GM11168 (cell line): ENCODE results near the gene FAM110A.
"Not testable (repeated sequence)": the region's sequence is repeated elsewhere in the genome, so short reads cannot be mapped to it uniquely, and the experiment has no call there.

Experiments
- in situ Hi-C: fragments of 300-500 bp; cut with MboI; formaldehyde crosslinking; loops from one replicate; pipeline ENCODE4 v1.12.0; 2022; ENCODE audit warnings: low sequenced_read_pairs; ENCODE audit not compliant: unreplicated experiment

FAM110A gene

DNA sequence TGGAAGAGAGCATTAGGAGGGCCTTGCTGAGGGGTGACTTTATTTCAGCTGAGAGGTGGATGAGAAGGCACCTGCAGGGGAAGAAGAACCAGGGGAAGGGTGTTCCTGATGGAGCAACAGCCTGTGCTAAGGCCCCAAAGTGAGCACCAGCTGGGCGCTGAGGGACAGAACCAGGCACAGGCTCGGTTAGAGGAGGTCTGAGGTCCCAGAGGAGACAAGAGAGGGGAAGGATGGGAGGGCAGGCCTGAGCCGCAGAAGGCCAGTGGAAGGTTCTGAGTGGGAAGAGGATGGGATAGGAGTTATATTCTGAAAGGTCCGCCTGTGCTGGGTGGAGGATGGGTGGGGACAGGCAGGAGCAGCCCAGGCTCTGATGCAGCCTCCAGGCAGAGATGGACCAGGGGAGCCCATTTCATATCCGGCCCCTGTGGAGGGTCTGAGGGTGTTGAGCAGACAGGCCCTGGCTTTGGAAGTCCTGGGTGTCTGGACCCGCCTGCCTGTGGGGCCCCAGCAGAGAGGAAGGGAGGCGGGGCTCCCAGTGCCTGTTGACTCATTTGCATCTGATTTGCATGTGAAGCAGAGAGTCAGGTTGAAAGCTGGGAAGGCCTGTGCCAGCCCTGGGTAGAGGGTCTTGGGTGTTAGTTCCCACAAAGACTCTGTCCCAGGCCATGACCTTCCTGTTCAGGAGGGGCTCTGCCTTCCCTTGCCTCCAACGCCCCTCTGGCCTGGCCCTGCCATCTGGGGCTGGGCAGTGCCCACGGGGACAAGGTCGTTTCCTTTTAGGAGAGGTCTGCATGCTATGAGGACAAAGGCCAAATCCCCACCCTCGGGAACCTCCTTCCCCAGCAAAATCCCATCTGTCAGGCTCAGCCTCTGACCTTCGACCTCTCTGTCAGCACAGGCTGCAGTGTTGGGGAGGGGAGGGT, 10.6 kb upstream of the FAM110A start:
- in situ Hi-C loops: no loop called here

DNA sequence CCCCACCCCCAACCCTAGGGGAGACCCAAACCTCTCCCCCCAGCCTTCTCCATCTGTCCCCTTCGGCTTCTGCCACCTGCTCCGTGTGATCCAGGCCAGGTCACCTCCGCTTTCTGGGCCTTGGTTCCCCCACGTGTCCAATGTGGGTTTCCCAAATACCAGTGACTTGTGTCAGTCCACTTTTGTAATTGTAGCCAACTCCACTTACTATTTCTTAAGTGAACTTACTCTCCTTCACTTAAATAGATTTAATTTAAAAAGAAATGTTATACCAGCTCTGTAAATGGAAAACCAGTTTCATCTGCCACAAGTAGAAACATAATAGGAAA, 10.0 kb upstream of the FAM110A start:
- in situ Hi-C loops: no loop called here

DNA sequence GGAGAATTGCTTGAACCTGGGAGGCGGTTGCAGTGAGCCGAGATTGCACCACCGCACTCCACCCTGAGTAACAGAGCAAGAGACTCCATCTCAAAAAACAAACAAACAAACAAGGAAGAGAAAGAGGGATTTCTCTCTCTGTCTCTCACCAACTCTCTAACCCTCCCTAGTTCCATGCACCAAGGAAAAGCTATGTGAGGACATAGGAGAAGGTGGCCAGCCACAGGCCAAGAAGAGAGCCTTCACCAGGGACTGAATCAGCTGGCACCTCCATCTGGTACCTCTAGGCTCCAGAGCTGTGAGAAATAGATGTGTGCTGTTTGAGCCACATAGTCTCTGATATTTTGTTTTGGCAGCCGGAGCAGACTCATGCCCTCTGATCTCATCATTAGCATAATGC, 9.0 kb upstream of the FAM110A start:
- in situ Hi-C loops: no loop called here

DNA sequence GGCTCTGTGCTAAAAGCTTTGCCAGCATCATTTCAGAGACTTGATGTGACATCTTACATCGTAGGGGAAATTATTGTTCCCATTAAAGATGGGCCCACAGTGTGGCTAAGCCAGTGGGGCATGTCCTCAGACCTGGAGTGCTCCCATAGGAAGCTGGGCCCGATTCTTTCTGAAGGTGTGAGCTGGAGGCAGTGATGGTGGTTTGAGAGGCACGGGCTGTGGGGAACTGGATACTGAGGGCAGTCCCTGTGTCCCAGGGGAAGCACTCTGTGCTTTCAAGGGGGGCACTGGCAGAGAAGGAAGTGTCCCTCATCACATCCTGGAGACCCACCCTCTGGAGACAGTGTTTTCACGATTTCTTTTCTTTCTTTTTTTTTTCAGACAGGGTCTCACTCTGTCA, 8.6 kb upstream of the FAM110A start:
- in situ Hi-C loops: no loop called here

DNA sequence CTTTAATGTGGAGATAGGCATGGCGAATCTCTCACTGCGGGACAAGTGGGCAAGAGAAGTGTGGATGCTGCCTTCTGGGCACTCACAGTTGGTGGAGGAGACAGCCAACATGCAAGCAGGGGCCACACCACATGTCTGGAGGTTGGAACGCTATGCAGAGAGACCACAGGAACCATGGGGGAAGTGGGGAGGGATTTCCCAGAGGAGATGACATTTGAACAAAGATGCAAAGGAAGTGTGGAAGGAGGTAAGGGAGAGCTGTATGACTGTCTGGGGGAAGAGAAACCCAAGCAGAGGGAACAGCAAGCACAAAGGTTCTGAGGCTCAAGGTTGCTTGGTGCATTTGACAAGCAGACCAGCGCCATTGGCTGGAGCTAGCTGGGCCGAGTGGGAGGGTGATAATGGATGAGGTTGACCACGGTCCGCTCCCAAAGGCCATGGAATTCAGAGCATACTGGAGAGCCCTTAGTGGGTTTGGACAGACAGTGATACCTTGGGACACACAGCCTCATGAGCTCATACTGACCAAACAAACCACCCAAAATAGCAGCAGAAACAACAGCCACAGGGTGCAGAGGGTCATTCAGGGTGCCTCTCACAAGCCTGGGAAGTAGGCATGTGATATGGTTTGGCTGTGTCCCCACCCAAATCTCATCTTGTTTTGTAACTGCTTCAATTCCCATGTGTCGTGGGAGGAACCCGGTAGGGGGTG, 7.6 kb upstream of the FAM110A start:
- in situ Hi-C loops: no loop called here

DNA sequence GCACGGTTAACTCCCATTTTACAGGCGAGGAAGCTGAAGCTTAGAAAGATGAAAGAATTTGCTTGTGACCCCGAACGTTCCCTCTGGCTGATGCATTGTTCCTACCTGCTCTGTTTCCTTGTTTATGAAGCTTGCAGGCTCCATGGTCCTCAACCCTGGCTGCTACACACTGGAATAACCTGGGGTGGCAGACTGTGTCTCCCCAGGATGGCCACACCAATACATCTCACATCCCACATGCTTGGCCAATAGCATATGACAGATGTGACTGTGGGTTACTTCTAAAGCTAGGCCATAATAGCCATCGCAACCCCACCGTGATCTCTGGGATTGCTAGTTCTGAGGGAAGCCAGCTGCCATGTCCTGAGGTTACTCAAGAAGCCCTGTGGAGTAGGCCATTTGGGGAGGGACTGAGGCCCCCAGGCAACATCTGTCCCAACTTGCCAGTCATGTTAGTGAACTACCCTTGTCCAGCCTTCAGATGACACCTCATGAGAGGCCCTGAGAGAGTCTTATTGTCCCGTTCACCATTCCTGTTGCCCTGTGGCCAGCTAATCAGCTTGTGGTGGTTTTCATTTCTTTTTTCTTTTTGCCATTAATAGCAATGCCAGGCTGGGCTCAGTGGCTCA, 6.7 kb upstream of the FAM110A start:
- in situ Hi-C loops: no loop called here

DNA sequence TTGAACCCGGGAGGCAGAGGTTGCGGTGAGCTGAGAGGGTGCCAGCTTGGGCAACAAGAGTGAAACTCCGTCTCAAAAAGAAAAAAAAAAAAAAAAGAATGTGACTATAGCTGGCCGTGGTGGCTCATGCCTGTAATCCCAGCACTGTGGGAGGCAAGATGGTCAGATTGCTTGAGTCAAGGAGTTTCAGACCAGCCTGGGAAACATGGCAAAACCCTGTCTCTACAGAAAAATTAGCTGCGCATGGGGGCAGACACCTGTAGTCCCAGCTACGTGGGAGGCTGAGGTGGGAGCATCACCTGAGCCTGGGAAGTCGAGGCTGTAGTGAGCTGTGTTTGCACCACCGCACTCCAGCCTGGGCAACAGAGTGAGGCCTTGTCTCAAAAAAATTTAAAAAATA, 5.5 kb upstream of the FAM110A start:
- in situ Hi-C loops: not testable (repeated sequence)

DNA sequence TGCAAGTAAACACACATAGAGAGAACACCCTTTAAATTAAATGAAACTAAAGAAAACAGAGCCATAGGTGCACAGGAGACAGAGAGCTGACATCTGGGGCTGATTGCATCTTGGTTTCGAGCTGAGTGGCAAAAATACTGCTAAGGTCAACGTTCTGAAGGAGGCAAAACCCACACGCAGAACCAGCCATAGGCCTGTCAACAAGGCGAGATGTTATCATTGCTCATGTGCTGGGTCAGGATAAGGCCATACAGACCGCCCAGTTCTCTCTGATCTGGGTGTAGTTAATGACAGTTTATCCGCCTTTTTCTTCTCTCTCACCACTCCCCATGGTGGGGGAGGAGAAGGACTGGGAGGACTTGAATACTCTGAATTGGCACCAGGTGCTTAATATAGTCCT, 4.5 kb upstream of the FAM110A start:
- in situ Hi-C loops: no loop called here

DNA sequence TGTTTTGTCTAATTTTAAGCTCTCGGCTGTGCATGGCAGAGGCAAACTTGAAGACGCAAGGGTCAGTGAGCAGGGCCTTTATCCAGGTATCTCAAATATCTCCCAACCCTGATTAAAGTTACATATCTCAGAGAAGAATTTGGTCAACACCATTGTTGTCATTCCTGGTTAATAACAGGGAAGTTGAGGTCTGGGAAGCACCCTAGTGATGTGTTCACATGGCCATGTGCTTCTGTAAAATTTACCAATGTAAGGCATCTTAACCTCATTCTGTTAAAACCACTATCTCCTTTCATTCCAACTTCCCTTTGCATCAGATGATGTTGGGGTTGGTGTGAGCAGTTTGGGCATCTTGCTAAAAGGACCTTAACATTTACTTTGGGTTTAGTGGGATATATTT, 4.0 kb upstream of the FAM110A start:
- in situ Hi-C loops: no loop called here

DNA sequence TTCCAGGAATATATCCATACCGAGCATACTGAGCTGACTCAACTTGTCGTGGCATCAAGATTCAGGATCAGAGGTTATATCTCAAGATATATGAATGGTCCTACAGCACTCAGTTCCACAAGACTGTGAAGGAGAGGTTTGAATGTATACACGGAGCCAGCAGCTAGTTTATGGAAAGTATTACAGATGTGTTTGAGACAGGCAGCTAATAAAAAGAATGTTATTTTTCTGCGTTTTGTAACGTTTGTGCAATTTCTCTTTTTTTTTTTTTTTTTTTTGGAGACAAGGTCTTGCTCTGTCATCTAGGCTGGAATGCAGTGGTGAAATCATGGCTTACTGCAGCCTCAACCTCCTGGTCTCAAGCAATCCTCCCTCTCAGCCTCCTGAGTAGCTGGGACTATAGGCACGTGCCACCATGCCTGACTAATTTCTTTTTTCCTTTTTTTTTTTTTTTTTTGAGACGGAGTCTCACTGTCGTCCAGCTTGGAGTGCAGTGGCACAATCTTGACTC, 3.4 kb upstream of the FAM110A start:
- in situ Hi-C loops: no loop called here

DNA sequence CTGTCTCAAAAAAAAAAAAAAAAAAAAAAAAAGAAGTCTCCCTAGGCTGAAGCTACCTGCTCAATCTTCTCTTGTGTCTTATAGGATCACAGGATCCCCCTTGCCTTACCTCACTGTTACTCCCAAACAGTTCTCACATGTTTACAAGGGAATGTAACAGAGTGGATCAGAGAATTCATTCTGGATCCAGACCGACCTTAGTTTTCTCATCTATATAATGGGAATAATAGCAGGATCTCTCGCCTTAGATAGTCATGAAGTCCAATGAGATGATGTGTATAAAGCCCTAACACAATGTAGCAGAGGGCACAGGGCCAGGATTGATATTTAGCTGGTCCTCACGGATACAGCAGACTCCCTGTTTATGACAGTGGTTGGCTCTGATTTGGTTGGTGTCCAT, 2.3 kb upstream of the FAM110A start:
- in situ Hi-C loops: no loop called here

DNA sequence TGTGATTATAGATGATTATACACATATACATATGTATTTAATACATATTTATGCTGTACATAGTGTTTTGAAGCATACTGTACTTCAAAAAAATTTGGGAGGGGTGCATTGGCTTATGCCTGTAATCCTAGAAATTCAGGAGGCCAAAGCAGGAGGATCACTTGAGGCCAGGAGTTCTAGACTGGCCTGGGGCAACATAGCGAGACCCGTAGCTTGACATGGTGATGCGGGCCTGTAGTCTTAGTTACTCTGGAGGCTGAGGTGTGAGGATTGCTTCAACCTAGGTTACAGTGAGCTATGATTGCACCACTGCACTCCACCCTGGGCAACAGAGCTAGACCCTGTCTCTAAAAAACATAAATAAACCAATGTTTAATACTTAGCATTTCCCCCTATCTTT, 1.6 kb upstream of the FAM110A start:
- in situ Hi-C loops: no loop called here

DNA sequence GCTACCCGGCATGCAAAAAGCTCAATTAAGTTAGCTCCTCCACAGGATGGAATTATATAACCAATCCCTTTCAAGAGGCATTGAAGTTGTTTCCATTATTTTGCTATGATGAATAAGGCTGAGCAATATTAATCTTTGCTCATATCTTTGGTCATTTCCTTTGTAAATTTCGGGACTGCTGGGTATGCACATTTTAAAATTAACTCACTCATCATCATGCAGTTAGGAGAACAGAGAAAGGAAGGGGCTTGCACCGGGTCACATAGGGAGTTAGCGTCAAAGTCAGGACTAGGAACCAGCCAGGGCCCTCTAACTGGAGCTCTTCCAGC, 430 bp upstream of the FAM110A start:
- in situ Hi-C loops: no loop called here

DNA sequence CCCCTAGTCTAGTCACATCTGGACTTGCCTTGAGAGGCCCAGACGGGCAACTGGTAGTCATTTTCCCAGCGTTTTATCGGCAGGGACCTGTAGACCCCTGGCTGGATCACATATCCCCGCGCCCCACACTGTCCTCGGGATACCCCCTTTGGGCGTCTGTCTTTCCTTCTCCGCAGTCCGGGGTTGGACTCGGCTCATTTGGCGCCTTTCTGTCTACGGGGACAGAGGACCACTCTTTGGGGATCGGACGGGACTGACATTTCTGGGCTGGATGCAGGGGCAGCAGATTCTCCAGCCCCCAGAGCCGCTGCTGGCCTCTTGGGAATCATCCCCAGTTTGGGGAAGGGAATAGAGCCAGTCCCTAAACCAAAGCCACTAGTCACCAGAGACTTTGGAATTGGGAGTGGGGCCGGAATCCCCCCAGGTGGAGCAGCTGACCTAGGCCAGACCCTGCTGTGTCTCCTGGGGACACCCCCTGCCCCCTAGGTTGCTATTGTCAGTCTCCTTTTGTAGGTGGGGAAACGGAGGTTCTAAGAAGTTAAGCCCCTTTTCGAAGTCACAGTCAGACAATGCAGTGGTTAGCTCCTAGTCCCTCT, 734 bp downstream of the FAM110A start:
- in situ Hi-C loops: no loop called here

DNA sequence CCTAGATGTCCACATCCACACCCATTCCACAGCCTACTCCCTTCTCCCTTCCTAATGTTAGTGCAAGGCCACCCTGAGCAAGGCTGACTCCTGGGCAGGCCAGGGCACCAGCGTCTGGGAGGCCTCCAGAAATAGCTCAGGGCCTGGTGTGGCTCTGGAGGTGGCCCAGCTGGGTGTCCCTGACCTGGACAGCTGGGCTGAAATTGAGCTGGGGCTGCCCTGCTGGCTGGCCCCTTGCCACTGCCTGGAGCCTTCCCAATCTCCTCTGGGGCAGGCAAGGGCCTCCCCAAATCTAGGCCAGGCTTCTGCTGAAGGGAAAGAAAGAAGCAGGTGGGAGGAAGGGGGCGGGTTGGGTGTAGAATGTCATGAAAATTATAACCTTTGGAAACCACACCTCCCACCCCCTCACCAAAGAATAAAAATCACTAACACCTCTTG, 2.1 kb downstream of the FAM110A start:
- in situ Hi-C loops: no loop called here

DNA sequence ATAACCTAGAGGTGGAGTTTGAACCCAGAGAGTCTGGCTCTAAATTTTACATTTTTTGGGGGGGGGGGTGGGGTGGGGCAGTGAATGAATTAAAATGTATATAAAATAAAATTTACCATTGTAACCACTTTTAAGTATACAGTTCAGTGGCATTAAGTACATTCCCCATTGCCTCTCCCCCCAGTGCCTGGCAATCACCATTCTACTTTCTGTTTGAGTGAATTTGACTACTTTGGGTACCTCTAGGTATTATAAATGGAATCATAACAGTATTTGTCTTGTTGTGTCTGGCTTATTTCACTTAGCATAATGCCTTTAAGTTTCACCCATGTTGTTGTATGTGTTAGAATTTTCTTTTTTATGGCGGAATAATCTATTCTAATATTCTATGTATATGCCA, 2.7 kb downstream of the FAM110A start:
- in situ Hi-C loops: no loop called here

DNA sequence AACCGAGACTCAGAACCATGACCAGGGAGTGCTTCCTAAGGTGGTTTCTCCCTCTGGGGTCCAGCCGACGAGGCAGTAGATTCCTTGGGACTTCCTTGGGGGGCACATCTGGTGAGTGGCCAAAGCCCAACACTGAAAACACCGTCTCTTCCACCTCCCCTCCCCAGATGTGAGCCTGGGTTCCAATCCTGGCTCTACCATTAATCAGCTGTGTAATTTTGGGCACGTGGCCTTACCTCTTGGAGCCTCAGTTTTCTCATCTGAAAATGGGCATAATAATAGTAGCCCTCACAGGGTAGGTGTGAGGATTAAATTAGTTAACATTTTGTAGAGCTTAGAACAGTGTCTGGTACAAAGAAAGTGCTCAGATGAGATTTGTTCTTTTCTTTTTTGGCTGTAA, 5.5 kb downstream of the FAM110A start:
- in situ Hi-C loops: no loop called here

DNA sequence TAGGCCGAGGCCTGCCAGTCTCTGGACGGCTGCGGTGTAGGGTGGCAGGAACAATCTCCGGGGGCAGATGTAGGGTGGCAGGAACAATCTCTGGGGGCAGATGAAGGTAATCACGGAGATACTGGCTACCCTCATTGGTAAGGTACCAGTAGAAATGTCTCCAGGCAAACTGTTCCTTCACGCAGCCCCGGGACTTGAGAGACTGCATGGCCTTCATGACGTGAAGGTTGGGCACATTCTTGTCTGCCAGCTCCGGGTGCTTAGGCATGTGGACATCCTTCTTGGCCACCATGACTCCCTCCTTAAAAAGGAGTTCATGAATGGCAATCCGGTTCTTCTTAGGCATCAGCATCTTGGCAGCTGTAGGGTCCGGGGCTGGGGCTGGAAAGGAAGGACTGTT, 6.1 kb downstream of the FAM110A start:
- in situ Hi-C loops: no loop called here

DNA sequence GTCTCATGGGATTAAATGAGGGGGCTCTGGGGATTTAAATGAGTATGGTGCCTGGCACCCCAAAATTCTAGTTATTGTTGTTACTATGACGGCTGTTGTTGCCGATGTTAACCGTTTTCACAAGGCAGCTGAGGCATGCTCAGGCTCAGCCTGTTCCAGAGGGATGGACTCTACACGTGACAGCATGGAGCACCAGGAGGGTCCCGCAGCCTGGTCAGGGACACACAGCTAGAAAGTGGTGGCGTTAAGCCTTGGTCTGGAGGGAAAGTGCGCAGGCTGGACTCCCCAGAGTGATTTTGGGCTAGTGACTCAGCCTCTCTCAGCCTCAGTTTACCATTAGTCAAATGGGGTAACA, 7.0 kb downstream of the FAM110A start:
- in situ Hi-C loops: no loop called here

DNA sequence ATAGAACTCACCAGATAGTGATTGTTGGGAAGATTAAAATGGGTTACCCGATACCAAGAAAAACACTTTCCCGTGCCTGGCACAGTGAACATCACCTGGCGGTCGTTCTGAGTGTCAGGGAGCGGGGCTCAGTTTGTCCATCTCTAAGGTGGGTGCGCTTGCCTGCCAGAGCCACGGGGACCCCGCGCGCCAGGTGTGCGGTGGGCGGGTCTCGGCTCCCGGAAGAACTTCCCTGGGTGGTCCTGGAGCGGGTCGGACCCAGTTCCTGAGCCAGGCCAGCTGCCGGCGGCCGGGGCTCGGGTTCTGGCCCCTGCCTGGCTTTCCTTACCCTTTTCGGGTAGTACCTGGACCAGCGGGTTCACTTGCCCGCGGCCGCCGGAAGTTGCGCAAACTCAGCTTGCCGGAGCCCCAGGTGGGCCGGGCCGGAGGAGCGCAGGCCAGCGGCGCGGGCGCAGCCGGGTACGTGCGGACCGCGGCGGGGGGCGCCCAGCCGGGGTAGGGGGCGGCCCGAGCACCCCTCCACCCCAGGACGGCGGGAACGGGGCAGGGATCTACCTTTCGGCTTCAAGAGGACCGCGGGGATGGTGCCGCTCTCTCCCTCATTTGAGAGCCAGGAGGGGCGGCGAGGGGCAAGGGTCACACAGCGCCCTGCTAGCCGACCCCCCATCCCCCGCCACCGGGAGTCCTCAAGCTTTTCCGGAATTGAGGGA, 7.5 kb downstream of the FAM110A start:
- in situ Hi-C loops: no loop called here
